ENCODE results near the gene PEA15. TPM values are rescaled to one million over a fixed set of nuclear protein-coding genes. Genes with fewer than 3 reads are reported as not detected.

PEA15 gene
- total and polyA plus RNA-seq, 10 of the 15 experiments (the other 5 are each of a cell fraction or from before 2014, with no cell fraction given), result 15.1 to 269 (median 65.6) TPM

DNA sequence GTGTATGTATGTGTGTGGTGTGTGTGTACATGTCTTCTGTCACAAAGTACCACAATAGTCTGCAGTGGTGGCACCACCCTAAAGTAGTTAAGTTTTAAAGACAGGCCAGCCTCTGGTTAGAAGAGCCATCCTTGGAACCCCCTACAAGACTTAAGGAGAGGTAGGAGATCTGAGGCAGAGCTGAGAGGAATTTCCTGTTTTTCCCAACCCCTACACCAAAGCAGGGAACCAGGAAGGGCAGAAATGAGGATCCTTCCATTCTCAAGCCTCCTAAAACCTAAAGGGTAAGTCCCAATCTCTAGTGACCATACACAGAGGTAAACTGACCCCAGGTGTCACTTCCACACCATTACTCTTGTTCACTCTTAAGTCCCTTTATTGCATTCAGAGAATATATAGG is 11.1 kb downstream of the PEA15 start:
- DNase-seq (ENCODE audit: low read depth, low spot score) (no peak), ATAC-seq (0 out of 3 replicates have a peak, but pooled peaks have one; percentile 18), FAIRE-seq (no peak)
- H3K27me3 ChIP-seq (replicated peaks in 1 of 2; ENCODE audit: control insufficient read depth in 2 of 2, insufficient read depth in 2 of 2, low read length in 1 of 2), result no peaks in the 10 kb centered on the region
- ChIA-PET POLR2A (no interaction called here), SMC1A (ENCODE audit: uncharacterized antibody, unreplicated experiment) (interaction anchor here (2.4 kb wide), 1 partner anchor 36 kb away, joined by 11 read pairs; no protein-coding TSS in a partner anchor), RAD21 (ENCODE audit: unreplicated experiment) (interaction anchor here (0.9 to 1.7 kb wide), 3 partner anchors 9 to 23 kb away, joined by 3 to 10 read pairs (median 3); no protein-coding TSS in a partner anchor), CTCF (interaction anchor here (0.8 to 1.7 kb wide), 3 partner anchors 15 to 68 kb away, joined by 3 to 8 read pairs (median 3); no protein-coding TSS in a partner anchor)
- no peak overlapping the region for H3K4me3 ChIP-seq
- no peaks in the 10 kb centered on the region for H3K79me2 ChIP-seq (ENCODE audit: control insufficient read depth, insufficient read depth, low read length)
- no peak for TF ChIP-seq BCL3 (IDR thresholded peaks at IDR 0.05; ENCODE audit: borderline replicate concordance, insufficient read depth, low read depth, low read length, poor library complexity, severe bottlenecking)
- TF ChIP-seq, protein P1, sequence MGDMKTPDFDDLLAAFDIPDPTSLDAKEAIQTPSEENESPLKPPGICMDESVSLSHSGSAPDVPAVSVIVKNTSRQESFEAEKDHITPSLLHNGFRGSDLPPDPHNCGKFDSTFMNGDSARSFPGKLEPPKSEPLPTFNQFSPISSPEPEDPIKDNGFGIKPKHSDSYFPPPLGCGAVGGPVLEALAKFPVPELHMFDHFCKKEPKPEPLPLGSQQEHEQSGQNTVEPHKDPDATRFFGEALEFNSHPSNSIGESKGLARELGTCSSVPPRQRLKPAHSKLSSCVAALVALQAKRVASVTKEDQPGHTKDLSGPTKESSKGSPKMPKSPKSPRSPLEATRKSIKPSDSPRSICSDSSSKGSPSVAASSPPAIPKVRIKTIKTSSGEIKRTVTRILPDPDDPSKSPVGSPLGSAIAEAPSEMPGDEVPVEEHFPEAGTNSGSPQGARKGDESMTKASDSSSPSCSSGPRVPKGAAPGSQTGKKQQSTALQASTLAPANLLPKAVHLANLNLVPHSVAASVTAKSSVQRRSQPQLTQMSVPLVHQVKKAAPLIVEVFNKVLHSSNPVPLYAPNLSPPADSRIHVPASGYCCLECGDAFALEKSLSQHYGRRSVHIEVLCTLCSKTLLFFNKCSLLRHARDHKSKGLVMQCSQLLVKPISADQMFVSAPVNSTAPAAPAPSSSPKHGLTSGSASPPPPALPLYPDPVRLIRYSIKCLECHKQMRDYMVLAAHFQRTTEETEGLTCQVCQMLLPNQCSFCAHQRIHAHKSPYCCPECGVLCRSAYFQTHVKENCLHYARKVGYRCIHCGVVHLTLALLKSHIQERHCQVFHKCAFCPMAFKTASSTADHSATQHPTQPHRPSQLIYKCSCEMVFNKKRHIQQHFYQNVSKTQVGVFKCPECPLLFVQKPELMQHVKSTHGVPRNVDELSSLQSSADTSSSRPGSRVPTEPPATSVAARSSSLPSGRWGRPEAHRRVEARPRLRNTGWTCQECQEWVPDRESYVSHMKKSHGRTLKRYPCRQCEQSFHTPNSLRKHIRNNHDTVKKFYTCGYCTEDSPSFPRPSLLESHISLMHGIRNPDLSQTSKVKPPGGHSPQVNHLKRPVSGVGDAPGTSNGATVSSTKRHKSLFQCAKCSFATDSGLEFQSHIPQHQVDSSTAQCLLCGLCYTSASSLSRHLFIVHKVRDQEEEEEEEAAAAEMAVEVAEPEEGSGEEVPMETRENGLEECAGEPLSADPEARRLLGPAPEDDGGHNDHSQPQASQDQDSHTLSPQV (IDR thresholded peaks at IDR 0.05), result no peak
- TF ChIP-seq MXI1 (IDR thresholded peaks at IDR 0.05; ENCODE audit: low read depth, low read length), result no peak
- in situ Hi-C loops (cut with MboI) (no loop called here), intact Hi-C loops (cut with micrococcal nuclease; ENCODE audit: unreplicated experiment) (no loop called here)
- no peak overlapping the region for H2AFZ ChIP-seq (ENCODE audit: control insufficient read depth, low read depth, low read length)
- H3K4me2 ChIP-seq (ENCODE audit: control insufficient read depth, insufficient read depth), result no peak overlapping the region
- no TSS peak for BruUV-seq (replicated peaks)
- H3K36me3 ChIP-seq (ENCODE audit: control insufficient read depth in 2 of 2, insufficient read depth in 2 of 2, low read length in 1 of 2), result peaks cover 23 to 27% of the 10 kb centered on the region in 2 experiments
- no peaks in the 10 kb centered on the region for H4K20me1 ChIP-seq (ENCODE audit: control insufficient read depth, insufficient read depth)
- H3K27ac ChIP-seq (ENCODE audit: control insufficient read depth, insufficient read depth), result no peak overlapping the region
- no peaks in the 10 kb centered on the region for H3K9me3 ChIP-seq (replicated peaks; ENCODE audit: control insufficient read depth, insufficient read depth, low read length)
- no peaks in the 10 kb centered on the region for H3K4me1 ChIP-seq (ENCODE audit: control insufficient read depth, insufficient read depth, low read length)
- no peak overlapping the region for H3K9ac ChIP-seq (ENCODE audit: control insufficient read depth, insufficient read depth, low read length)

Data from GM12878 (cell line).